ENCODE measurements around the gene SNAPC5. TPM values are rescaled to one million over a fixed set of nuclear protein-coding genes. Genes with fewer than 3 reads are reported as not detected.

Gene SNAPC5
- total RNA-seq, 4 donors from 2014 or later = 22.0 to 35.8 (median 26.4) TPM

- TF ChIP-seq CTCF (IDR thresholded peaks at IDR 0.05) = no peak
- DNase-seq (ENCODE audit: low spot score) (no peak), ATAC-seq (ENCODE audit: low FRiP score) (no peak)
Observed at GRCh38 chr15:66452420-66452819, 45.1 kb downstream of the SNAPC5 start.

Small RNAs within 50 kb of the gene (small RNA-seq; reads per million reads assigned to genes)
- gene MIR4512 (not detected), gene RF01159 (not detected), gene SNORD16 (not detected), gene SNORD18A (not detected), gene SNORD18B (not detected), gene SNORD18C (not detected)

Other genes starting within 250 kb of the SNAPC5 start
- under 1 TPM in 1 of 4 donors, not detected in 3; 0.47 TPM for gene MEGF11, start 244.0 kb downstream of the SNAPC5 start, total RNA-seq
- gene DIS3L, start 204.2 kb downstream of the SNAPC5 start, total RNA-seq = 10 to 100 TPM; 24.4 to 60.8 (median 42.1) TPM
- gene TIPIN, start 141.1 kb downstream of the SNAPC5 start, total RNA-seq = 1 to 10 TPM; 2.3 to 5.8 (median 5.2) TPM
- 10 to 100 TPM; 49.3 to 63.2 (median 59.6) TPM for gene MAP2K1, start 110.8 kb downstream of the SNAPC5 start, total RNA-seq
- gene RPL4, start 7.1 kb upstream of the SNAPC5 start, total RNA-seq = 1,000 to 10,000 TPM; 2,591 to 3,358 (median 3,050) TPM
- gene ZWILCH, start 7.6 kb upstream of the SNAPC5 start, total RNA-seq = 1 to 10 TPM; 2.5 to 4.8 (median 3.8) TPM
- not detected for gene LCTL, start 68.2 kb upstream of the SNAPC5 start, total RNA-seq
- gene SMAD6, start 204.5 kb upstream of the SNAPC5 start, total RNA-seq = 10 to 100 TPM; 15.6 to 44.9 (median 23.8) TPM

All from omental fat pad (tissue), 4 donors.